Bronchial epithelial cell (primary cell): ENCODE measurements around the gene RHBDL3. TPM values are rescaled to one million over a fixed set of nuclear protein-coding genes. Genes with fewer than 3 reads are reported as not detected.

Experiments used
- DNase-seq: peaks from one replicate; pipeline ENCODE4 v3.0.0-alpha.2; 2010; ENCODE audit warnings: low read depth
- FAIRE-seq: peaks from 2 replicates; lab custom pipeline; 2011; peaks lifted over from hg19 to GRCh38; lab: Jason Lieb, UNC
- H3K27me3 ChIP-seq: 2 replicates; pipeline ENCODE4 v1.5.1; 2011; ENCODE audit warnings: low read length; ENCODE audit not compliant: control insufficient read depth, insufficient read depth
- H3K36me3 ChIP-seq: 2 replicates; pipeline ENCODE4 v1.5.1; 2011; ENCODE audit warnings: low read length; ENCODE audit not compliant: control insufficient read depth, insufficient read depth
- H3K4me3 ChIP-seq: 2 replicates; pipeline ENCODE4 v1.5.1; 2011; ENCODE audit warnings: mild to moderate bottlenecking, low read depth, low read length, control low read depth
- CTCF ChIP-seq: IDR thresholded peaks from 2 replicates; pipeline ENCODE4 v1.5.1; 2011; ENCODE audit warnings: mild to moderate bottlenecking, moderate library complexity, low read length, control low read depth, inconsistent platforms; ENCODE audit not compliant: insufficient read depth, severe bottlenecking
- total RNA-seq: library from RNA; depleted of rRNA; stranded (reverse); fragments of >200 nt; gene quantifications from 2 replicates; pipeline ENCODE4 v1.2.1, GENCODE V29; 2014

Gene RHBDL3, protein sequence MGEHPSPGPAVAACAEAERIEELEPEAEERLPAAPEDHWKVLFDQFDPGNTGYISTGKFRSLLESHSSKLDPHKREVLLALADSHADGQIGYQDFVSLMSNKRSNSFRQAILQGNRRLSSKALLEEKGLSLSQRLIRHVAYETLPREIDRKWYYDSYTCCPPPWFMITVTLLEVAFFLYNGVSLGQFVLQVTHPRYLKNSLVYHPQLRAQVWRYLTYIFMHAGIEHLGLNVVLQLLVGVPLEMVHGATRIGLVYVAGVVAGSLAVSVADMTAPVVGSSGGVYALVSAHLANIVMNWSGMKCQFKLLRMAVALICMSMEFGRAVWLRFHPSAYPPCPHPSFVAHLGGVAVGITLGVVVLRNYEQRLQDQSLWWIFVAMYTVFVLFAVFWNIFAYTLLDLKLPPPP
- not detected in 2 replicates for total RNA-seq

DNA sequence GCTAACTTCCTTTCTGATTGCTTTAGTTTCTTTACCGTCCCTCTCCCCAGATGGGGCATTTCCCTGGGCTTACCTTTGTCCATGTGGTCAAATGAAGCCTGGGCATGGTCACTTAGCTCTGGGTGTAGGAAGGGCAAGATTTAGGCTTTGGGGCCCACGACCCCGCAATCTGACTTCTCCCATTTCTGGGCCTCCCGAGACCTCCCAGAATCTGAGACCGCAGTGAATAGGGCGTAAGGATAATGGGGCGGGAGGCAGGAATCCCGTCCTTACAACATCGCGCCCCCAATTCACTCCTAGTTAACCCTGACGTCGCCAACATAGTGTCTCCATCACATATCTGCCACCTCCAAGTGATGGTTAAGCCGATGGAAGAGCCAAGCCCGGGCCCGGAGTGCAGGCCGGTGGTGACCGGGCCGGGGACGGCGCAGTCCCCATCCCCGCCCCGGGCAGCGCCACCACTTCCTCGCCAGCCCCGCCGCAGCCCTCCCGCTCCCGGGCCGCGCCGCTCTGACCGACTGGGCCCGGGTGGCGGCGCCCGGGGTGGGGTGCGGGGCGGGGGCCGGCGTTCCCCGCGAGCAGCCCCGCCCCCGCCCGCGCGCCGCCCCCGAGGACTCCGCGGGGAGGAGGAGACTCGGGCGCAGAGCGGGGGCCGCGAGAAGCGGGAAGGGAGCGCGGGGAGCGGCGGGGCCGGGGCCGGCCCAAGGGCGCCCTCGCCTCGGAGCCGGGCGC is at the start of gene RHBDL3:
RHBDL3 (plus strand) TSS at position 641 of the 732 bp plus-strand sequence. CDS start 358 bp downstream, outside the sequence.
- Histone ChIP-seq H3K36me3 (no peaks in the 10 kb centered on the region), H3K27me3 (peaks cover 47% of the 10 kb centered on the region), H3K4me3 (peak within 1 kb of the TSS; percentile 22)
- DNase-seq: no peak
- TF ChIP-seq CTCF: no peak
- FAIRE-seq: no peak

DNA sequence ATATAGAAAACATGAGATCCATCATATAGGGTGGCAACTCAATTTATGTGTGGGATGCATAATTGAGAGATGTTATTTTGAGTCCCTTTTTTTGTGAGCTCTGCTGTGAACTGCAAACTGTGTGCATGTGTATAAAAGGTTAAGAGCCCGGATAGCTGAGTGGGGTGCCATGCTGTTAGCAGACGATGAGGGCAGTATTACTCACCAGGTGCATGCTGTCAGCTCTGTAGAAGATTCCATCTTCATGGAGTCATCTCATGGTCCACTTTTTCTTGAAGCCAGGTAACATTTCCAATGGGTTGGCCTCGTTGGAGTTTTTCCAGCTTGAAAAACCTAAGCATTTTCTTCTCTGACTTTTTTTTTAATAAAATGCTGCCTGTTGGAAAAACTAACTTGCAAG is 43.0 kb upstream of the RHBDL3 start:
- TF ChIP-seq CTCF: peak; percentile 22
- H3K36me3 ChIP-seq: no peaks in the 10 kb centered on the region
- no peak overlapping the region for H3K4me3 ChIP-seq
- FAIRE-seq (no peak), DNase-seq (peak; percentile 86)
- H3K27me3 ChIP-seq: no peaks in the 10 kb centered on the region

- Histone ChIP-seq H3K27me3 (no peaks in the 10 kb centered on the region), H3K4me3 (no peak overlapping the region), H3K36me3 (no peaks in the 10 kb centered on the region)
- DNase-seq: no peak
- TF ChIP-seq CTCF: no peak
- FAIRE-seq: no peak
Observed at GRCh38 chr17:32223703-32224102, 41.9 kb upstream of the RHBDL3 start.

- Histone ChIP-seq H3K4me3 (no peak overlapping the region), H3K36me3 (no peaks in the 10 kb centered on the region), H3K27me3 (no peaks in the 10 kb centered on the region)
- no peak for TF ChIP-seq CTCF
- FAIRE-seq: no peak
- DNase-seq: no peak
Observed at GRCh38 chr17:32226886-32227285, 38.7 kb upstream of the RHBDL3 start.

- H3K27me3 ChIP-seq: no peaks in the 10 kb centered on the region
- DNase-seq: no peak
- H3K4me3 ChIP-seq: no peak overlapping the region
- no peak for FAIRE-seq
- TF ChIP-seq CTCF: no peak
- no peaks in the 10 kb centered on the region for H3K36me3 ChIP-seq
Observed at GRCh38 chr17:32227910-32228309, 37.7 kb upstream of the RHBDL3 start.
